GM12875 (cell line): Measurements from ENCODE around the gene SLC7A7.

Experiments
- H3K4me3 ChIP-seq: one replicate; pipeline ENCODE4 v1.5.1; 2011; ENCODE audit warnings: low read depth, low read length, control low read depth
- TF ChIP-seq, protein P1 (sequence below): IDR thresholded peaks from 2 replicates; pipeline ENCODE4 v1.5.1; 2011; ENCODE audit warnings: low read depth, mild to moderate bottlenecking, control low read depth, inconsistent platforms, low read length, moderate library complexity, borderline replicate concordance; ENCODE audit not compliant: insufficient read depth

Gene SLC7A7

DNA sequence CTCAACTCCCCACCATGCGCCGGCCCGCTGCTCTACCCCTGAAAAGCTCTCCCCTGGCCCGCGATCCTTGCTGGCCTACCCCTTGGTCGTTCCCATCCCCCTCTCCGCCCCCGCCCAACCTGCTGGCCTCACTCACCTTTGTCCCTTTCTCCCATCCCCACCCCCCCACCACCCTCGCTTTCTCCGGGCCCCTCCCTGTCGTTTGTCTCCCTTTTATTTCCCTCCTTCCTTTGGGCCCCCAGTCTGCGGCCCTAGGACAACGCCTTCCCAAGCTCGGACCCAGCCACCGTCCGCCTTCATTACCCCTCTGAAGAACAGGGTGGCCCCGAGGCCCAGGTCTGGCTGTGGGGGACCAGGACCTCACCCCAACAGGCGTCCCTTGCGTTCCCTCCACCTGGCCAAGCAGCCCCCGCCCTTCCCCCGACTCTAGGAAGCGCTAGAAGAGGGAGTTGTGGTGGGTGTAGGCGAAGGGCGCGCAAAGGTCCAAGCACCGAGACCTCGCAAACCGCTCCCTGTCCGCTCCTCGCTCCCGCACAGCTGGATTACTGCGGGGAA is 6.9 kb upstream of the SLC7A7 start:
- TF ChIP-seq, protein P1, sequence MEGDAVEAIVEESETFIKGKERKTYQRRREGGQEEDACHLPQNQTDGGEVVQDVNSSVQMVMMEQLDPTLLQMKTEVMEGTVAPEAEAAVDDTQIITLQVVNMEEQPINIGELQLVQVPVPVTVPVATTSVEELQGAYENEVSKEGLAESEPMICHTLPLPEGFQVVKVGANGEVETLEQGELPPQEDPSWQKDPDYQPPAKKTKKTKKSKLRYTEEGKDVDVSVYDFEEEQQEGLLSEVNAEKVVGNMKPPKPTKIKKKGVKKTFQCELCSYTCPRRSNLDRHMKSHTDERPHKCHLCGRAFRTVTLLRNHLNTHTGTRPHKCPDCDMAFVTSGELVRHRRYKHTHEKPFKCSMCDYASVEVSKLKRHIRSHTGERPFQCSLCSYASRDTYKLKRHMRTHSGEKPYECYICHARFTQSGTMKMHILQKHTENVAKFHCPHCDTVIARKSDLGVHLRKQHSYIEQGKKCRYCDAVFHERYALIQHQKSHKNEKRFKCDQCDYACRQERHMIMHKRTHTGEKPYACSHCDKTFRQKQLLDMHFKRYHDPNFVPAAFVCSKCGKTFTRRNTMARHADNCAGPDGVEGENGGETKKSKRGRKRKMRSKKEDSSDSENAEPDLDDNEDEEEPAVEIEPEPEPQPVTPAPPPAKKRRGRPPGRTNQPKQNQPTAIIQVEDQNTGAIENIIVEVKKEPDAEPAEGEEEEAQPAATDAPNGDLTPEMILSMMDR, result no peak
- H3K4me3 ChIP-seq, result no peak overlapping the region

DNA sequence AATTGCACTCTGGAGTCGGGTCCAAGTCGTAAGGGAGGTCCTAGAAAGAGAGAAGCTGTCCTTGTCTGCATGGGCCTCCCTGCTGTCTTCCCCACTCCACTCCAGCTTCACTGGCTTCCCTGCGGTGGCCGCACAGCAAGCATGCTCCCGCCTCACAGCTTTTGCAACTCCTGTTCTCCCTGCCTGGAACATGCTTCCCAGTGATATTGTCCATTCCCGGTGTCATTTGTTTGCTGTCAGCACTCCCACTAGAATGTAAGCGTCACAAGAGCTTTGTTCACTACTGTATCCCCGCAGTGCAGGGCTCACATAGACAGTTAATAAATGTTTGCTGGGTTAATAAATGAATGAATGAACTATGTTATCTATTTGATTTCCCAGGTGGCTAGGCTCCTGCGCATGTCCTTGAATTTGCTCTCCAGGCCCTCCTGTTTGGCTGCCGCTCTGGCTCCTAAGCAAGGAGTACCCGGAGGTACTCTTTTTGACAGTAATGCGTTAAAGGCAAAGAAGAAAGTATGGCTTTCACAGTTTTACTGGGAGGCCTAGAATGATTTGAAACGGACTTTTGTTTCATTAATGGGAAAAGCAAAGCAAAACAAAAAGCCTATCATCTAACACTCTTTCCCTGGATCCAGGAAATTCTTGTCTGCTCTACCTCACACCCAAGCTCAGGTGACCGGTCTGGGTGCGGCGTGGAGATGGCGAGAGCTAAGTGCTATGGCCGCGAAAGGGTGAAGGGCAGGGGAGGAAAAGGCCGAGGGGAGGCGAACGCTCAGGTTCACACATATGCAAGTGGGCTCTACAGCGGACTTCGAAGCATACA is 6.2 kb upstream of the SLC7A7 start:
- TF ChIP-seq, protein P1, result no peak
- H3K4me3 ChIP-seq, result no peak overlapping the region

DNA sequence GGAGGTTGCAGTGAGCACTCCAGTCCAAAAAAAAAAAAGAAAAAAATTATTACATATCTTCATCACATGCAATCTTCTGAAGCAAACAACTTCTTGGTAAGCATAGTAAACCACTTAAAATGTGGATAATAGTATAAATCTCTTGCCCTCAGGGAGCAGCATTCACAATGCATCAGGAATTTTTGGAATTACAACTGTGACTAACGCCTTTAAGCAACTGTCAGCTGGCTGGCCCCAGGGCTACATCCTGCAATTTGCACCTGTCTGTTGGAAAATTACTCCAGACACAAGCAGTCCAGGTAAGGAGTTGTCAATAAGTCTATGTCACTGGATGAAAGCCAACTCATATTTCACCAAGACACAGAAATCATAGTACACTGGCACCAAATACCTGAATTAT is 5.5 kb upstream of the SLC7A7 start:
- TF ChIP-seq, protein P1, result no peak
- no peak overlapping the region for H3K4me3 ChIP-seq

DNA sequence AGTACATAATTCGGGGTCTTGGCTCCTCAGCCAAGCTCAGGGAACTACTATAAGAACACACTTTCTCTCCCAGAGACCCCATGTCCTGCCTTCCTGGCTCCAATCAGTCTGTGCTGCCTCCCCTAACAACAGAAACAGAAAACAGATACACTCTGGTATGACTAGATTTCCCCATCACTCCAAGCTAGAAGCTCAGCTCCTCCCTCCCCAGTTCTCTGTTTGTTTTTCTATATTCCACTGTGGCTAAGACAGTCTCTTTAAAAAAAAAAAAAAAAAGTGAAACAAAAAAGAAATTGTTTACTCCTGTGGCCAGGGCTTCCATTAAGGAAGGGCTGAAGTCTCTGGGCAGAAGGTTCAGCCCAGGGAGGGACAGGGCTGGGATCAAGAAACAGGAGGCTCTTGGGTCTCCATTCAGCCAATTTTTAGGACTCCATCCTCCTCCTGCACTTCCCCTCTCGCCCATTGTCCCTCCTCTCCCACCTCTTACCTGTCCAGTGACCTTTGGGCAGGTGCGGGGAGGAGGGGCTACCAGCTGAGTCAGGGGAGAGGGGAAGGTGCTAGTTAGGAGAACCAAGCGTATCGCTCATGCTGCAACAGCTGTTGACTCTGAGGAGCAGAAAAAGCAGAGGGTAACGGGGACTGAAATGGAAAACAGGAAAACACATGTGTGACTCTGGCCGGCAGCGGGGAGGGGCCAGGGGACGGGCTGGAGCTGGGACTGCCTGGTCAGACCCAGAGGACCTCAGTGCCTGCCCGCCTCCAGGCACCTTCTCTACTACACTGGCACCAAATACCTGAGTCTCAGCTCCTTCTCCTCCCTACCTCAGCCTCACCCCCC is 4.1 kb upstream of the SLC7A7 start:
- TF ChIP-seq, protein P1, result no peak
- no peak overlapping the region for H3K4me3 ChIP-seq

DNA sequence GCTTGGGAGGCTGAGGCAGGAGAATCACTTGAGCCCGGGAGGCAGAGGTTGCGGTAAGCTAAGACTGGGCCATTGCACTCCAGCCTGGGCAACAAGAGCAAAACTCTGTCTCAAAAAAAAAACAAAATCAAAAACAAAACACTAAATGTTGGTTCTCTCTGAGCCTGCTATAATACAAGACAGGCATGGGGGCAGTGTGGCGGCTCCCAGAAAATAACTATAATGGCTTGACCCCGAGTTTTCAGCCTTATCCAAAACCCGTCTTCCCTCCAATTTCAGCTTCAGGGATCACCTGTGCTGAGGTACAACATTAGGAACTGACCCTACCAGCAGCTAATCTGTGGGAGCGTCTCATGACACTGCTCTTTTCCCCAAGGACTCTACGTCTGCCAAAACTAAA is 862 bp downstream of the SLC7A7 start:
- TF ChIP-seq, protein P1, result no peak

DNA sequence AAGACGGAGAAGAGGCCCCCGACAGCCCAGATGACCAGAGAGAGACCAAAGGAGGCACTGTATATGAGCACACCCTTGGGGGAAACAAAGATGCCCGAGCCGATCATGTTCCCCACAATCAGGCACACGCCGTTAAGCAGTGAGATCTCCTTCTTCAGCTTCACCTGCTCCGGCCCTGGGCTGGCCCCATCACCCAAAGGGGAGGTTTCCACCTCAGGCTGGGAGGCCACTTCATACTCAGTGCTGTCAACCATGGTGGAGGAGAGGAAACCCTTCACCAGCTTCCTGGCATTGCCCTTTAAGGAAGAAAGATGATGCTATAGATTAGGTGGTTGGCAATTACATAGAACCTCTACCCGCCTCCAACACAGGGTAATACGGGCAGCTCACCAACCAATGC is 2.1 kb downstream of the SLC7A7 start:
- TF ChIP-seq, protein P1, result no peak
- no peak overlapping the region for H3K4me3 ChIP-seq

More for the DNA sequence above, 862 bp downstream of the SLC7A7 start:
- H3K4me3 ChIP-seq, result no peak overlapping the region

DNA sequence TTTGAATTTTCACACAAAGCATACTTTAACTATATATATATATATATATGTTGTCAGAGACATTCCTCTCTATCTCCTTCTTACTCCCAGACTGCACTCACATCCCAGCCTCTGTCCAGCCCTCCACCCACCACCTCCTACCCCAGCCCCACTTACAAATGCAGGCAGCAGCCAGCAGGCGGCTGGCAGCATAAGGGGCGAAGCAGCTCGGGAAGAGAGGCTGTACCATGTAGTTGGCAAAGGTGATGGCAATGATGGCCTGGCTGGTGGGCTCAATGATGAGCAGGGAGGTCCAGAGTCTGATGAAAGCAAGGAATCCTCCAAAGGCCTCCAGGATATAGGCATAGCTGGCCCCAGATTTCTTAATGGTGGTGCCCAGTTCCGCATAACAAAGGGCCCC is 2.5 kb downstream of the SLC7A7 start:
- TF ChIP-seq, protein P1, result no peak
- no peak overlapping the region for H3K4me3 ChIP-seq
